ENCODE results near the gene ANKRD11. TPM values are rescaled to one million over a fixed set of nuclear protein-coding genes. Genes with fewer than 3 reads are reported as not detected.

Gene ANKRD11
- total RNA-seq, 4 donors from 2014 or later = 67.0 to 107 (median 88.9) TPM

DNA sequence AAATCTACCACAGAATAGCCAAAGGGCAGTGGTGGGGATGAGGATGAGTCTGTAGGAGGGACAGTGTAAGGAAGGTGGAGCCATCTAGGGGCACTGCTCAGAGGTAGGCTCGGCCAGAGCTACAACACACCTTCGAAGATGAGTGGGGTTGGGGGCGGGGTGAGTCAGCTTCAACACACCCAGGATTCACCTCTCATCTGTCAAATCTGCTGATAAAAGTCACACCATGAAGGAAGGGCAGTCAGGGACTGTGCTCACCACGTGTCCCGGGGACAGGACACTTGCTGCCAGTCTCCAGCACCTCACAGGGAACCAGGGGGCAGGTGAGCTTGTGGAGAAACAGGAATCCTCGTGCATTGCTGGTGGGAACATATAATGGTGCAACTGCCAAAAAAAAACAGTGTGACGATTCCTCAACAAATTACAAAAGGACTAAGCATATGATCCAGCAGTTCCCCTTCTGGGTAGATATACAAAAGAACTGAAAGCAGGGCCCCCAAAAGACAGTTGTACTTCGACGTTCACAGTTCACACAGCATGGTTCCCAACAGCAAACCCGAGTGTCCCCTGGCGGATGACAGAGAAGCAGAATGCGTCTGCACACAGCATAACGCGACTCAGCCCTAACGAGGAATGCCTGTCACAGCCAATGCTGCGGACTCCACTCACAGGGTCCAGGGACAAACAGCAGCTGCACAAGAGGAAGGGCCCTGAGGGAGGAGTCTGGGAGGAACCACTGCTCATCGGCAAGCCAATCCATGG lies 133.1 kb downstream of the ANKRD11 start:
- Histone ChIP-seq H3K4me3 (no peak overlapping the region), H3K36me3 (no peaks in the 10 kb centered on the region), H3K27ac (peak overlapping the region in 2 of 4 donors; percentile 17 to 23), H3K4me1 (peaks cover 0 to 96% (median 32%) of the 10 kb centered on the region in 3 donors), H3K27me3 (no peaks in the 10 kb centered on the region), H3K9me3 (no peaks in the 10 kb centered on the region)
- 44 to 56% methylated on average over 7 to 13 of the region's 17 CpGs for WGBS, 2 donors (ENCODE audit: low coverage in 1 of 2)
- no peak for ATAC-seq
- TF ChIP-seq EP300 (IDR thresholded peaks at IDR 0.05) (no peak), POLR2A (IDR thresholded peaks at IDR 0.05) (no peak), POLR2AphosphoS5 (IDR thresholded peaks at IDR 0.05) (no peak)
- TF ChIP-seq, protein P1, sequence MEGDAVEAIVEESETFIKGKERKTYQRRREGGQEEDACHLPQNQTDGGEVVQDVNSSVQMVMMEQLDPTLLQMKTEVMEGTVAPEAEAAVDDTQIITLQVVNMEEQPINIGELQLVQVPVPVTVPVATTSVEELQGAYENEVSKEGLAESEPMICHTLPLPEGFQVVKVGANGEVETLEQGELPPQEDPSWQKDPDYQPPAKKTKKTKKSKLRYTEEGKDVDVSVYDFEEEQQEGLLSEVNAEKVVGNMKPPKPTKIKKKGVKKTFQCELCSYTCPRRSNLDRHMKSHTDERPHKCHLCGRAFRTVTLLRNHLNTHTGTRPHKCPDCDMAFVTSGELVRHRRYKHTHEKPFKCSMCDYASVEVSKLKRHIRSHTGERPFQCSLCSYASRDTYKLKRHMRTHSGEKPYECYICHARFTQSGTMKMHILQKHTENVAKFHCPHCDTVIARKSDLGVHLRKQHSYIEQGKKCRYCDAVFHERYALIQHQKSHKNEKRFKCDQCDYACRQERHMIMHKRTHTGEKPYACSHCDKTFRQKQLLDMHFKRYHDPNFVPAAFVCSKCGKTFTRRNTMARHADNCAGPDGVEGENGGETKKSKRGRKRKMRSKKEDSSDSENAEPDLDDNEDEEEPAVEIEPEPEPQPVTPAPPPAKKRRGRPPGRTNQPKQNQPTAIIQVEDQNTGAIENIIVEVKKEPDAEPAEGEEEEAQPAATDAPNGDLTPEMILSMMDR (IDR thresholded peaks at IDR 0.05) = no peak

DNA sequence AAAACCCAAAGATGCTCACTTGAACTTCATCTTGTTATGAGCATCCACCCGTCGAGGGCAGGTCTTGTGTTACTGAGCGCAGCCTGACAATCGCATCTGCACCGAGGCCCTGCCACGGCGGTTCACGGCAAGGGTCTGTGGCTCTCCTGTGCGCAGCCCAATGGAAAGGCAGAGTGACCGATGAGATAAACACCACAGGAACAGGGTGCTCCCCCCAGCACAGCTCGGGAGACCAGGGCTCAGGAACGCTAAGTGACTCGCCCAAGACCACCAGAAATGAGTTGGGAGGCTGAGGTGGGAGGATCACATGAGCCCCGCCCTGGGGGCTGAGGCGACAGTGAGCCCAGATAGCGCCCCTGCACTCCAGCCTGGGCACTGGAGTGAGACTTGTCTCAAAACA lies 134.7 kb downstream of the ANKRD11 start:
- Histone ChIP-seq H3K9me3 (no peaks in the 10 kb centered on the region), H3K4me3 (no peak overlapping the region), H3K27ac (peak overlapping the region in 2 of 4 donors; percentile 57 to 61), H3K4me1 (peaks cover 0 to 95% (median 18%) of the 10 kb centered on the region in 3 donors), H3K36me3 (no peaks in the 10 kb centered on the region), H3K27me3 (no peaks in the 10 kb centered on the region)
- ATAC-seq = no peak
- 96 to 100% methylated on average over 3 to 14 of the region's 16 CpGs for WGBS, 2 donors (ENCODE audit: low coverage in 1 of 2)
- TF ChIP-seq, protein P1 (IDR thresholded peaks at IDR 0.05) = no peak
- TF ChIP-seq POLR2AphosphoS5 (IDR thresholded peaks at IDR 0.05) (no peak), EP300 (IDR thresholded peaks at IDR 0.05) (no peak), POLR2A (IDR thresholded peaks at IDR 0.05) (no peak)

DNA sequence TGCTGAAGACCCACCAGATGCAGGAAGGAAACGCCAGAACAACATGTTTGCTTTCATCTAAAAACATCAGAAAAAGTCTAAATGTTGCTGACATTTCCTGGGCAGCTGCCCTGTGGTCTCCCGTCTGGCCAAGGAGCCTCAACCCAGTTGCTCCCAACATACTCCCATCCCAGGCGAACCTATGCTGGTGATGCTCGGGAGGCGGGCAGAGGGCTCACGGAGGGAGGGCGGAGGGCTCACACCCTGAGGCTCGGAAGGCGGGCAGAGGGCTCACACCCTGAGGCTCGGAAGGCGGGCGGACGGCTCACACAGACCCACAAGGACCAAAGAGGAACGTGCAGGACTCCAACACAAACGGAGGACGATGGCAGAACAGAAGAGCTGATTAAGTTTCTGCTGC lies 135.4 kb downstream of the ANKRD11 start:
- no peaks in the 10 kb centered on the region for H3K9me3 ChIP-seq
- TF ChIP-seq, protein P1 (IDR thresholded peaks at IDR 0.05) = no peak
- TF ChIP-seq POLR2AphosphoS5 (IDR thresholded peaks at IDR 0.05) (no peak), EP300 (IDR thresholded peaks at IDR 0.05) (no peak), POLR2A (IDR thresholded peaks at IDR 0.05) (no peak)
- H3K27me3 ChIP-seq = no peaks in the 10 kb centered on the region
- ATAC-seq = no peak
- no peak overlapping the region for H3K4me3 ChIP-seq
- H3K36me3 ChIP-seq = no peaks in the 10 kb centered on the region
- H3K27ac ChIP-seq = no peak overlapping the region
- H3K4me1 ChIP-seq = peaks cover 0 to 88% (median 17%) of the 10 kb centered on the region in 3 donors
- 98% methylated on average over 9 of the region's 16 CpGs; no CpG with 5 or more reads in 1 of the 2 donors for WGBS, 2 donors (ENCODE audit: low coverage in 1 of 2)

DNA sequence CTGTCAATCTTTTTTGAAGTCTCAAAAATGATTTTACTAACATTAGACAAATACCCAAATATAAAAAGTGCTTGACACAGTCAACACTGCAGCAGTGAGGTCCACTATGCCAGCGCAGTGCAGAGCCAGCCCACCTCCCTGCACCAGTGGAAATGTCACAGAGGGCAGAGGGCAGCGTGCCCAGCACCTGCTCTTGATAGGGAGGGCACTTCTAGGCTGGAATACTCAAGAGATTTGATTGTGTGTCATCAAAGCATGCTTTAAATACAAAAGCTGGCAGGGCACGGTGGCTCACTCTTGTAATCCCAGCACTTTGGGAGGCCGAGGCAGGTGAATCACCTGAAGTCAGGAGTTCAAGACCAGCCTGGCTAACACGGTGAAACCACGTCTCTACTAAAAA lies 136.0 kb downstream of the ANKRD11 start:
- WGBS, 2 donors (ENCODE audit: low coverage in 1 of 2) = 81 to 84% methylated on average over 3 to 6 of the region's 6 CpGs
- no peak for ATAC-seq
- H3K27me3 ChIP-seq = no peaks in the 10 kb centered on the region
- TF ChIP-seq, protein P1 (IDR thresholded peaks at IDR 0.05) = no peak
- TF ChIP-seq EP300 (IDR thresholded peaks at IDR 0.05) (no peak), POLR2A (IDR thresholded peaks at IDR 0.05) (no peak), POLR2AphosphoS5 (IDR thresholded peaks at IDR 0.05) (no peak)
- no peaks in the 10 kb centered on the region for H3K9me3 ChIP-seq
- no peak overlapping the region for H3K27ac ChIP-seq
- H3K4me1 ChIP-seq = peaks cover 0 to 81% (median 15%) of the 10 kb centered on the region in 3 donors
- no peak overlapping the region for H3K4me3 ChIP-seq
- no peaks in the 10 kb centered on the region for H3K36me3 ChIP-seq
